SK-N-SH (cell line): ENCODE measurements around the gene WDR45.

Experiments
- CTCF ChIP-seq: fragments of 200-600 bp; sonication (generic); IDR thresholded peaks from 2 replicates; pipeline ENCODE4 v1.6.1; 2017; ENCODE audit warnings: antibody characterized with exemption, mild to moderate bottlenecking, moderate library complexity
- EP300 ChIP-seq, 2 experiments: IDR thresholded peaks; 2 replicates each; pipeline versions ENCODE4 v1.4.0 to v1.6.1; 2012; ENCODE audit warnings: borderline replicate concordance in 1 of 2, low read depth in 1 of 2, low read length in 1 of 2
- MEF2A ChIP-seq: IDR thresholded peaks from 2 replicates; pipeline ENCODE4 v1.4.0; 2012; ENCODE audit warnings: low read depth, borderline replicate concordance
- MXI1 ChIP-seq: IDR thresholded peaks from 2 replicates; pipeline ENCODE4 v1.6.1; 2012; ENCODE audit warnings: mild to moderate bottlenecking, low read depth, low read length, improper control_type of control experiment
- POLR2AphosphoS5 ChIP-seq: IDR thresholded peaks from 2 replicates; pipeline ENCODE4 v1.6.1; 2012; ENCODE audit warnings: low read depth, low read length
- RFX5 ChIP-seq: IDR thresholded peaks from 2 replicates; pipeline ENCODE4 v1.6.1; 2012; ENCODE audit warnings: mild to moderate bottlenecking, improper control_type of control experiment, low read length
- TF ChIP-seq, protein P1 (sequence below): IDR thresholded peaks from 2 replicates; pipeline ENCODE4 v1.4.0; 2012; ENCODE audit warnings: low read depth, borderline replicate concordance

GRCh38 chrX:49106296-49106695, 26.6 kb upstream of the WDR45 start:
- TF ChIP-seq EP300 (IDR thresholded peaks at IDR 0.05; ENCODE audit: borderline replicate concordance in 1 of 2, low read depth in 1 of 2, low read length in 1 of 2) (no peak), POLR2AphosphoS5 (no peak), RFX5 (no peak), MXI1 (no peak), MEF2A (no peak), CTCF (no peak)
- TF ChIP-seq, protein P1, sequence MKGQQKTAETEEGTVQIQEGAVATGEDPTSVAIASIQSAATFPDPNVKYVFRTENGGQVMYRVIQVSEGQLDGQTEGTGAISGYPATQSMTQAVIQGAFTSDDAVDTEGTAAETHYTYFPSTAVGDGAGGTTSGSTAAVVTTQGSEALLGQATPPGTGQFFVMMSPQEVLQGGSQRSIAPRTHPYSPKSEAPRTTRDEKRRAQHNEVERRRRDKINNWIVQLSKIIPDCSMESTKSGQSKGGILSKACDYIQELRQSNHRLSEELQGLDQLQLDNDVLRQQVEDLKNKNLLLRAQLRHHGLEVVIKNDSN = no peak
